ENCODE results near the gene ARHGDIG. TPM values are rescaled to one million over a fixed set of nuclear protein-coding genes. Genes with fewer than 3 reads are reported as not detected.

The ARHGDIG gene
- total and polyA plus RNA-seq, 5 donors from 2014 or later, result not detected

DNA sequence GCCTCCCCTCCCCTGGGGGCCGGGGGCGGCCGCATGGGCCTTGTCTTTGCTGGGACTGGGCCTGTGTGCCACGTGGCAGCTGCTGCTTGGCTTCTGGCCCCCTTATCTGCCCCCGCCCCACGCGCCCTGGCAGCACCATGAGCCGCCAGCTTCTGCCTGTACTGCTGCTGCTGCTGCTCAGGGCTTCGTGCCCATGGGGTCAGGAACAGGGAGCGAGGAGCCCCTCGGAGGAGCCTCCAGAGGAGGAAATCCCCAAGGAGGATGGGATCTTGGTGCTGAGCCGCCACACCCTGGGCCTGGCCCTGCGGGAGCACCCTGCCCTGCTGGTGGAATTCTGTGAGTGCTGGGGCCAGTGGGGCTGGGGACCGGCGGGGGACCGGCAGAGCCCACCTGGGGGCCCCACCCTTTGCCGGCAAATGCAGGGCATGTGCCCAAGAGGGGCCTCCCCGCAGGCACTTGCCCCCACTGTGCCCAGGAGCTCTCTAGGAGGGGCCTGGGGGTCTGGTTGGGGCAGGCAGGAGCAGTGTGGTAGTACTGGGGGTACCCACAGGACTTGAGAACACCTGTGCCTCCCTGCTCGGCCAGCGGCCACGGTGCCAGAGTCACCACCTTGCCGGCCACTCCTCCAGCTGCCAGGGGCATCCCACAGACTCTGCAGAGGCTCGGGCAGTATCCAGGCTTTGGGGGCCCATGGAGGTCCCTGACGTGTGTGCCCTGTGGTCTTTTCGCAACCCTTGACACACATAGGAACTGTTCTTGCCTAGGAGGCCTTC, 2.8 kb downstream of the ARHGDIG start, which contains the start of gene PDIA2:
Gene PDIA2 (plus strand): TSS at position 132 of the 773 bp plus-strand sequence. CDS start 6 bp downstream, at position 138.
- Histone ChIP-seq H3K36me3 (ENCODE audit: control insufficient read depth, insufficient read depth, low read length) (peaks cover 5% of the 10 kb centered on the region), H3K27me3 (ENCODE audit: control insufficient read depth, insufficient read depth, low read length) (peaks cover 4% of the 10 kb centered on the region), H3K27ac (ENCODE audit: insufficient read depth, low read length, poor library complexity, severe bottlenecking) (no peak within 1 kb of the TSS), H3K9me3 (ENCODE audit: control insufficient read depth in 2 of 2, low read length in 2 of 2) (no peaks in the 10 kb centered on the region), H3K4me1 (ENCODE audit: control insufficient read depth, insufficient read depth, low read length, poor library complexity, severe bottlenecking) (peaks cover 23% of the 10 kb centered on the region), H3K4me3 (ENCODE audit: low read depth, low read length) (no peak within 1 kb of the TSS)
- peaks cover 8% of the 10 kb centered on the region for H3K36me3 Mint-ChIP-seq
- ATAC-seq (ENCODE audit: low read depth in 2 of 2) (no peak), DNase-seq (no peak)
- no peak within 1 kb of the TSS for H3K4me3 Mint-ChIP-seq
- H3K27ac Mint-ChIP-seq, result no peak within 1 kb of the TSS
- H3K27me3 Mint-ChIP-seq, result peaks cover 12% of the 10 kb centered on the region
- H3K9me3 Mint-ChIP-seq, result no peaks in the 10 kb centered on the region
- H3K4me1 Mint-ChIP-seq, result peaks cover 6 to 9% (median 7%) of the 10 kb centered on the region in 4 donors

DNA sequence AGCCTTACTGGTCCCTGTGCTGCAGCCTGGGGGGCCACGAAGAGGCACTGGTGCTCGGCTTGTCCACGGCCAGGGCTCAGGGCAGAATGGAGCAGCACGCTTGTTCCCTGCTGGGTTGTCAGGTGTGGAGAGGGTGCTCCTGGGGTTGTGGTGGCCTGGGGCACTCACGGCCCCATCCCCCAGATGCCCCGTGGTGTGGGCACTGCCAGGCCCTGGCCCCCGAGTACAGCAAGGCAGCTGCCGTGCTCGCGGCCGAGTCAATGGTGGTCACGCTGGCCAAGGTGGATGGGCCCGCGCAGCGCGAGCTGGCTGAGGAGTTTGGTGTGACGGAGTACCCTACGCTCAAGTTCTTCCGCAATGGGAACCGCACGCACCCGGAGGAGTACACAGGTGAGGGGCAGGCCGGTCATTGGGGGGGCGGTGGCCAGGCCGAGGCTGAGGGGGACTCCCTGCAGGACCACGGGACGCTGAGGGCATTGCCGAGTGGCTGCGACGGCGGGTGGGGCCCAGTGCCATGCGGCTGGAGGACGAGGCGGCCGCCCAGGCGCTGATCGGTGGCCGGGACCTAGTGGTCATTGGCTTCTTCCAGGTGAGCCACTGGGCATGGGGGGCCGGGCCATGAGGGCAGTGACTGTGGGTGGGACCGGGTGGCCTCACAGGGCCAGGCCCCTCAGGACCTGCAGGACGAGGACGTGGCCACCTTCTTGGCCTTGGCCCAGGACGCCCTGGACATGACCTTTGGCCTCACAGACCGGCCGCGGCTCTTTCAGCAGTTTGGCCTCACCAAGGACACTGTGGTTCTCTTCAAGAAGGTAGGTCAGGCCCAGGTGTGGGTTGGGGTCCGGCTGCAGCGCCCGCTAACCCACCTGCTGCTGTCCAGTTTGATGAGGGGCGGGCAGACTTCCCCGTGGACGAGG, 4.1 kb downstream of the ARHGDIG start:
- no peak overlapping the region for H3K27ac ChIP-seq (ENCODE audit: insufficient read depth, low read length, poor library complexity, severe bottlenecking)
- no peaks in the 10 kb centered on the region for H3K27me3 ChIP-seq (ENCODE audit: control insufficient read depth, insufficient read depth, low read length)
- no peak for DNase-seq
- H3K4me3 Mint-ChIP-seq, result no peak overlapping the region
- H3K27ac Mint-ChIP-seq, result no peak overlapping the region
- ATAC-seq (ENCODE audit: low read depth in 2 of 2), result no peak
- peaks cover 8% of the 10 kb centered on the region for H3K36me3 Mint-ChIP-seq
- H3K9me3 Mint-ChIP-seq, result no peaks in the 10 kb centered on the region
- no peaks in the 10 kb centered on the region for H3K9me3 ChIP-seq (ENCODE audit: control insufficient read depth in 2 of 2, low read length in 2 of 2)
- H3K36me3 ChIP-seq (ENCODE audit: control insufficient read depth, insufficient read depth, low read length), result peaks cover 9% of the 10 kb centered on the region
- peaks cover 5% of the 10 kb centered on the region for H3K27me3 Mint-ChIP-seq
- peaks cover 0 to under 1% (median 0%) of the 10 kb centered on the region in 4 donors for H3K4me1 Mint-ChIP-seq
- no peak overlapping the region for H3K4me3 ChIP-seq (ENCODE audit: low read depth, low read length)
- peaks cover 15% of the 10 kb centered on the region for H3K4me1 ChIP-seq (ENCODE audit: control insufficient read depth, insufficient read depth, low read length, poor library complexity, severe bottlenecking)

DNA sequence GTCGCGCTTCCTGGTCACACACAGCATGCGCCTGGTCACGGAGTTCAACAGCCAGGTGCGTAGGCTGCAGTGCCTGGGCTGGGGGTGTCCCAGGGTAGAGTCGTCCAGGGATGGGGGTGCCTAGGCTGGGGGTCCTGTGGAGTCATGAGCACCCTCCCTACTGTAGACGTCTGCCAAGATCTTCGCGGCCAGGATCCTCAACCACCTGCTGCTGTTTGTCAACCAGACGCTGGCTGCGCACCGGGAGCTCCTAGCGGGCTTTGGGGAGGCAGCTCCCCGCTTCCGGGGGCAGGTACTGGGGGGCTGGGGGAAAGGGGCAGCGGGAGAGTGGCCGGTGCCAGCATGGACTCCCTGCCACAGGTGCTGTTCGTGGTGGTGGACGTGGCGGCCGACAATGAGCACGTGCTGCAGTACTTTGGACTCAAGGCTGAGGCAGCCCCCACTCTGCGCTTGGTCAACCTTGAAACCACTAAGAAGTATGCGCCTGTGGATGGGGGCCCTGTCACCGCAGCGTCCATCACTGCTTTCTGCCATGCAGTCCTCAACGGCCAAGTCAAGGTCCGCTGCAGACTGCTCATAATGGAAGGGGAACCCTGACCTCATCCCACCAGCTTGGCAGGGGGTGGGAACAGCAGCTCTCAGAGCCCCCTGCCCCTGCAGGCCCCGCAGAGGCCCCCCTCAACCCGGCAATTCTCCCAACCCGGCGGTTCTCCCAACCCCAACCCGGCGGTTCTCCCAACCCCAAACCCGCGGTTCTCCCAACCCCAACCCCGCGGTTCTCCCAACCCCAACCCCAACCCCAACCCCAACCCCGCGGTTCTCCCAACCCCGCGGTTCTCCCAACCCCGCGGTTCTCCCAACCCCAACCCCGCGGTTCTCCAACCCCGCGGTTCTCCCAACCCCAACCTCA, 5.0 kb downstream of the ARHGDIG start:
- Mint-ChIP-seq H3K4me3 (no peak overlapping the region), H3K9me3 (no peaks in the 10 kb centered on the region), H3K4me1 (no peaks in the 10 kb centered on the region), H3K27ac (no peak overlapping the region), H3K36me3 (peaks cover 8% of the 10 kb centered on the region), H3K27me3 (peaks cover 5% of the 10 kb centered on the region)
- DNase-seq, result no peak
- H3K4me3 ChIP-seq (ENCODE audit: low read depth, low read length), result no peak overlapping the region
- no peak for ATAC-seq (ENCODE audit: low read depth in 2 of 2)
- H3K27me3 ChIP-seq (ENCODE audit: control insufficient read depth, insufficient read depth, low read length), result no peaks in the 10 kb centered on the region
- H3K27ac ChIP-seq (ENCODE audit: insufficient read depth, low read length, poor library complexity, severe bottlenecking), result no peak overlapping the region
- peaks cover 10% of the 10 kb centered on the region for H3K4me1 ChIP-seq (ENCODE audit: control insufficient read depth, insufficient read depth, low read length, poor library complexity, severe bottlenecking)
- no peaks in the 10 kb centered on the region for H3K9me3 ChIP-seq (ENCODE audit: control insufficient read depth in 2 of 2, low read length in 2 of 2)
- H3K36me3 ChIP-seq (ENCODE audit: control insufficient read depth, insufficient read depth, low read length), result peaks cover 9% of the 10 kb centered on the region

DNA sequence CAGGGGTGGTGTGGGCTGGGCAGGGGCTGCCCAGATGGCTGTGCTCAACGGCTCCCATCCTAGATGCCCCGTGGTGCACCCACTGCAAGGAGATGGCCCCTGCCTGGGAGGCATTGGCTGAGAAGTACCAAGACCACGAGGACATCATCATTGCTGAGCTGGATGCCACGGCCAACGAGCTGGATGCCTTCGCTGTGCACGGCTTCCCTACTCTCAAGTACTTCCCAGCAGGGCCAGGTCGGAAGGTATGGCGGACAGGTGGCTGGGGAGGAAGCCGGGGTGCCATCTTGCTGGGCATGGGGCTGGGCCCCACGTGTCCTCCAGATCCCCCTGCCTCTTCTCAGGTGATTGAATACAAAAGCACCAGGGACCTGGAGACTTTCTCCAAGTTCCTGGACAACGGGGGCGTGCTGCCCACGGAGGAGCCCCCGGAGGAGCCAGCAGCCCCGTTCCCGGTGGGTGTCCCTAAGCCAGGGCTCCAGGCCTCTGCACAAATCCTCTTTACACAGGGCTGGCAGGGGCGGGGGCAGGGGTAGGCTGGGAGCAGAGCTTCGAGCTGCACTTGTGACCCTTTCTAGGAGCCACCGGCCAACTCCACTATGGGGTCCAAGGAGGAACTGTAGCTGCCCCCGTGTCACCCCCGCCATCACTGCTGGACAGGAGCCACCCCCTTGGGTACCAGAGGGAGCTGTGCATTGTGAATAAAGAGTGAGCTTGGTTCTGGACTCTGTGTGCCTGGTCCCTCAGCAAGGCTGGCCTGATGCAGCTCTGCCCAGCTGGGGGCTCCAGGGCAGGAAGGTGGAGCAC, 6.3 kb downstream of the ARHGDIG start:
- Histone ChIP-seq H3K27ac (ENCODE audit: insufficient read depth, low read length, poor library complexity, severe bottlenecking) (no peak overlapping the region), H3K27me3 (ENCODE audit: control insufficient read depth, insufficient read depth, low read length) (no peaks in the 10 kb centered on the region), H3K36me3 (ENCODE audit: control insufficient read depth, insufficient read depth, low read length) (peaks cover 15% of the 10 kb centered on the region), H3K9me3 (ENCODE audit: control insufficient read depth in 2 of 2, low read length in 2 of 2) (no peaks in the 10 kb centered on the region), H3K4me1 (ENCODE audit: control insufficient read depth, insufficient read depth, low read length, poor library complexity, severe bottlenecking) (no peaks in the 10 kb centered on the region), H3K4me3 (ENCODE audit: low read depth, low read length) (no peak overlapping the region)
- DNase-seq (no peak), ATAC-seq (ENCODE audit: low read depth in 2 of 2) (no peak)
- no peaks in the 10 kb centered on the region for H3K4me1 Mint-ChIP-seq
- peak overlapping the region in 1 of 3 donors; percentile 85 for H3K27ac Mint-ChIP-seq
- H3K27me3 Mint-ChIP-seq, result peaks cover 5% of the 10 kb centered on the region
- H3K4me3 Mint-ChIP-seq, result no peak overlapping the region
- H3K9me3 Mint-ChIP-seq, result no peaks in the 10 kb centered on the region
- H3K36me3 Mint-ChIP-seq, result peaks cover 8% of the 10 kb centered on the region

DNA sequence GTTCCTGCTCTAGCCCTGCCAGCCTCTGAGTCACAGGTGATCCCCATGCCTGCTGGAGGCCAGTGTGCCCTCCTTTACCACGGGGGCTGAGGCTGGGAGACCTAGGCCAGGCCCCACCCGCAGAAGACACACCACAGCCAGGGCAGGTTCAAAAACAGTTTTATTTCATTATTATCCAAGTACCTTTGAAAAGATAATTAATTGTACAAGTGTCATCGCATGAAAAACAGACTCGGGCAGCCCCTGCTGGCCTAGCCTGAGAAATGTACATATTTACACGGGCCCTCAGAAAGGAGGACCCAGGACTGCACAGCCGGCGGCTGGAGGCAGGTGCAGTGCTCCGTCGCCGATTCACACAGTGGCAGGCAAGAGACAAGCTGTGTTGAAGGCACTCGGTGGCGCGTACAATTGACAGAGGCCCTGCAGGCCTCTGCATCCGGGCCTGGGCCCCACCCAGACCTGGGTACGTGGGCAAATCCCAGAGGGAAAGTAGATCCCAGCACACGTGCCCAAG, 7.0 kb downstream of the ARHGDIG start:
- H3K4me3 Mint-ChIP-seq, result no peak overlapping the region
- H3K9me3 ChIP-seq (ENCODE audit: control insufficient read depth in 2 of 2, low read length in 2 of 2), result no peaks in the 10 kb centered on the region
- no peak overlapping the region for H3K27ac ChIP-seq (ENCODE audit: insufficient read depth, low read length, poor library complexity, severe bottlenecking)
- H3K4me1 Mint-ChIP-seq, result no peaks in the 10 kb centered on the region
- H3K27me3 ChIP-seq (ENCODE audit: control insufficient read depth, insufficient read depth, low read length), result no peaks in the 10 kb centered on the region
- no peaks in the 10 kb centered on the region for H3K9me3 Mint-ChIP-seq
- peaks cover 20% of the 10 kb centered on the region for H3K36me3 ChIP-seq (ENCODE audit: control insufficient read depth, insufficient read depth, low read length)
- peaks cover 5% of the 10 kb centered on the region for H3K27me3 Mint-ChIP-seq
- no peak for DNase-seq
- H3K4me3 ChIP-seq (ENCODE audit: low read depth, low read length), result no peak overlapping the region
- H3K27ac Mint-ChIP-seq, result no peak overlapping the region
- no peaks in the 10 kb centered on the region for H3K4me1 ChIP-seq (ENCODE audit: control insufficient read depth, insufficient read depth, low read length, poor library complexity, severe bottlenecking)
- ATAC-seq (ENCODE audit: low read depth in 2 of 2), result no peak
- peaks cover 8% of the 10 kb centered on the region for H3K36me3 Mint-ChIP-seq

DNA sequence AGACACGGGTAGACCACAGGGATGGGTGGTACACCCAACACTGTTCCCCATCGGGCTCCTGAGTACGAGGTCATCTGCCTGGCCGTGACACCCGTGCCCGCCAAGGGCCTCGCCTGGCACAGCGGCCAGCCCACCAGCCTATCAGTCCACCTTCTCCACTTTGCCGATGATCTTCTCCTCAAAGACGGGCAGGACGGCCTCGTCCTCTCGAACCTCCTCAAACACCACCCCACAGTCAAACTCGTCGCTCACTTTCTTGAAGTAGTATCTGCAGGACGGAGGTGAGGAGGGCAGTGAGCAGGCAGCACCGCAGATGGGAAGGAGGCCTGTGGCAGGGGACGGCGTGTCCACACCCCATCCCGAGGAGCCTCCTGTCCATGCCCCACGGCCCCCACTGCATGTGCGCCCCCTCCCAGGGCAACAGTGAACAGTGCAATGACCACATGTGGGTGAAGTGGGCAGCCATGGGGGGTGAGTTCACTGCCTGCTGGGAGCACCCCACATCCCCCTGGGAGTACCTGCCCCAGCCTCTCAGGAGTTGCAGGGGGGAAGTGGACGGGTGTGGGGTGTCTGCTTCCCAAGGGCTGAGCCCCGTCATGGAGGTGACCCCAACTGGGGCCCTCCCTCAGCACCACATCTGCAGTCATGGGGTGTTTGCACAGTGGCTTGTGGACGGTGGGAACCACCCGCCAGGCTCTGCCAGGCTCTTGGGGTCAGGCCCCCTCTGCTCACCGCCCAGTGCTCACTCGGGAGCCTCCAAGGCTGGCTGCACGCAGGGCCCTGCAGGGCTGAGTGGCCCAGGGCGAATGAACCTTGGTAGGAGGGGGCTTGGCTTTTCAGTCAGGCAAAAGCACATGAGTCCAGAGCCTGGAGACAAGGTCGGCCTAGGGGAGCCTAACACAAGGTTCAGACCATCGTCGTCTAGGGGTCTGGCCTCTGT, 7.9 kb downstream of the ARHGDIG start:
- Histone ChIP-seq H3K4me3 (ENCODE audit: low read depth, low read length) (no peak overlapping the region), H3K27me3 (ENCODE audit: control insufficient read depth, insufficient read depth, low read length) (no peaks in the 10 kb centered on the region), H3K4me1 (ENCODE audit: control insufficient read depth, insufficient read depth, low read length, poor library complexity, severe bottlenecking) (no peaks in the 10 kb centered on the region), H3K36me3 (ENCODE audit: control insufficient read depth, insufficient read depth, low read length) (peaks cover 28% of the 10 kb centered on the region), H3K27ac (ENCODE audit: insufficient read depth, low read length, poor library complexity, severe bottlenecking) (no peak overlapping the region), H3K9me3 (ENCODE audit: control insufficient read depth in 2 of 2, low read length in 2 of 2) (no peaks in the 10 kb centered on the region)
- H3K36me3 Mint-ChIP-seq, result peaks cover 14% of the 10 kb centered on the region
- H3K4me1 Mint-ChIP-seq, result no peaks in the 10 kb centered on the region
- no peak overlapping the region for H3K4me3 Mint-ChIP-seq
- no peak for ATAC-seq (ENCODE audit: low read depth in 2 of 2)
- no peak overlapping the region for H3K27ac Mint-ChIP-seq
- H3K27me3 Mint-ChIP-seq, result peaks cover 5% of the 10 kb centered on the region
- H3K9me3 Mint-ChIP-seq, result no peaks in the 10 kb centered on the region
- no peak for DNase-seq

Measured in CD4-positive, CD25-positive, alpha-beta regulatory T cell (primary cell).